Medulla oblongata (tissue), 1 donor: ENCODE results near the gene FGF10.

Experiments used
- DNase-seq: peaks from one replicate; pipeline ENCODE4 v3.0.0-alpha.2; 2015; ENCODE audit errors: extremely low spot score

The FGF10 gene

GRCh38 chr5:44389090-44389822 is at the start of gene FGF10:
TSS of gene FGF10 (minus strand) at chr5:44389420. CDS start at chr5:44388682, 738 bp downstream.
- peak; percentile 17 for DNase-seq

- no peak for DNase-seq
Measured at GRCh38 chr5:44426944-44427343, 37.7 kb upstream of the FGF10 start.

- DNase-seq, result peak; percentile 59
Measured at GRCh38 chr5:44412286-44412685, 23.1 kb upstream of the FGF10 start.

- DNase-seq, result no peak
Measured at GRCh38 chr5:44402084-44402483, 12.9 kb upstream of the FGF10 start.

GRCh38 chr5:44401611-44402010 is 12.4 kb upstream of the FGF10 start:
- DNase-seq, result no peak

GRCh38 chr5:44398382-44398781 is 9.2 kb upstream of the FGF10 start:
- DNase-seq, result no peak

GRCh38 chr5:44396312-44396711 is 7.1 kb upstream of the FGF10 start:
- DNase-seq, result no peak

- no peak for DNase-seq
Measured at GRCh38 chr5:44390351-44390750, 1.1 kb upstream of the FGF10 start.

GRCh38 chr5:44389823-44390143 is 563 bp upstream of the FGF10 start:
- peak; percentile 18 for DNase-seq

- DNase-seq, result no peak
Measured at GRCh38 chr5:44388321-44389089, 715 bp downstream of the FGF10 start.

- DNase-seq, result no peak
Measured at GRCh38 chr5:44387921-44388320, 1.3 kb downstream of the FGF10 start.

- no peak for DNase-seq
Measured at GRCh38 chr5:44387406-44387805, 1.8 kb downstream of the FGF10 start.

- no peak for DNase-seq
Measured at GRCh38 chr5:44385291-44385900, 3.8 kb downstream of the FGF10 start.

GRCh38 chr5:44384816-44385215 is 4.4 kb downstream of the FGF10 start:
- DNase-seq, result no peak

GRCh38 chr5:44382894-44383293 is 6.3 kb downstream of the FGF10 start:
- DNase-seq, result no peak

GRCh38 chr5:44377057-44377456 is 12.2 kb downstream of the FGF10 start:
- DNase-seq, result no peak

- DNase-seq, result no peak
Measured at GRCh38 chr5:44372028-44372427, 17.2 kb downstream of the FGF10 start.

- DNase-seq, result no peak
Measured at GRCh38 chr5:44367203-44367602, 22.0 kb downstream of the FGF10 start.

- no peak for DNase-seq
Measured at GRCh38 chr5:44365345-44365744, 23.9 kb downstream of the FGF10 start.

GRCh38 chr5:44364097-44364496 is 25.1 kb downstream of the FGF10 start:
- DNase-seq, result no peak

GRCh38 chr5:44361342-44362001 is 27.7 kb downstream of the FGF10 start:
- no peak for DNase-seq

GRCh38 chr5:44360919-44361318 is 28.3 kb downstream of the FGF10 start:
- no peak for DNase-seq
